ENCODE results near the gene GJA5.

GRCh38 chr1:147721716-147722115, 38.7 kb downstream of the GJA5 start:
- TF ChIP-seq, protein P1, sequence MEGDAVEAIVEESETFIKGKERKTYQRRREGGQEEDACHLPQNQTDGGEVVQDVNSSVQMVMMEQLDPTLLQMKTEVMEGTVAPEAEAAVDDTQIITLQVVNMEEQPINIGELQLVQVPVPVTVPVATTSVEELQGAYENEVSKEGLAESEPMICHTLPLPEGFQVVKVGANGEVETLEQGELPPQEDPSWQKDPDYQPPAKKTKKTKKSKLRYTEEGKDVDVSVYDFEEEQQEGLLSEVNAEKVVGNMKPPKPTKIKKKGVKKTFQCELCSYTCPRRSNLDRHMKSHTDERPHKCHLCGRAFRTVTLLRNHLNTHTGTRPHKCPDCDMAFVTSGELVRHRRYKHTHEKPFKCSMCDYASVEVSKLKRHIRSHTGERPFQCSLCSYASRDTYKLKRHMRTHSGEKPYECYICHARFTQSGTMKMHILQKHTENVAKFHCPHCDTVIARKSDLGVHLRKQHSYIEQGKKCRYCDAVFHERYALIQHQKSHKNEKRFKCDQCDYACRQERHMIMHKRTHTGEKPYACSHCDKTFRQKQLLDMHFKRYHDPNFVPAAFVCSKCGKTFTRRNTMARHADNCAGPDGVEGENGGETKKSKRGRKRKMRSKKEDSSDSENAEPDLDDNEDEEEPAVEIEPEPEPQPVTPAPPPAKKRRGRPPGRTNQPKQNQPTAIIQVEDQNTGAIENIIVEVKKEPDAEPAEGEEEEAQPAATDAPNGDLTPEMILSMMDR (conservative IDR thresholded peaks at IDR 0.05), result no peak
- TF ChIP-seq EZH2 (IDR thresholded peaks at IDR 0.05; ENCODE audit: low read depth), result no peak

Measured in PC-9 (cell line).